GM06990 (cell line): ENCODE results near the gene SYMPK.
A peak's percentile ranks its signal among the peaks of the same experiment; 100 is the strongest.

ENCODE experiments used
- DNase-seq: peaks from one replicate; pipeline ENCODE4 v3.0.0-alpha.2; 2011; ENCODE audit not compliant: insufficient read length; ENCODE audit errors: extremely low read depth
- H3K27me3 ChIP-seq: replicated peaks from 2 replicates; pipeline ENCODE4 v1.6.0; 2011; ENCODE audit warnings: low read length; ENCODE audit not compliant: control insufficient read depth, insufficient read depth
- H3K36me3 ChIP-seq: 2 replicates; pipeline ENCODE4 v1.5.1; 2011; ENCODE audit warnings: low read length; ENCODE audit not compliant: control insufficient read depth, insufficient read depth
- H3K4me3 ChIP-seq: replicated peaks from 2 replicates; pipeline ENCODE4 v1.5.1; 2011; ENCODE audit warnings: low read depth, mild to moderate bottlenecking, control low read depth, low read length
- TF ChIP-seq, protein P1 (sequence below): IDR thresholded peaks from 2 replicates; pipeline ENCODE4 v1.5.1; 2011; ENCODE audit warnings: low read length, control low read depth, mild to moderate bottlenecking, inconsistent platforms; ENCODE audit not compliant: insufficient read depth, poor library complexity, severe bottlenecking

SYMPK gene

DNA sequence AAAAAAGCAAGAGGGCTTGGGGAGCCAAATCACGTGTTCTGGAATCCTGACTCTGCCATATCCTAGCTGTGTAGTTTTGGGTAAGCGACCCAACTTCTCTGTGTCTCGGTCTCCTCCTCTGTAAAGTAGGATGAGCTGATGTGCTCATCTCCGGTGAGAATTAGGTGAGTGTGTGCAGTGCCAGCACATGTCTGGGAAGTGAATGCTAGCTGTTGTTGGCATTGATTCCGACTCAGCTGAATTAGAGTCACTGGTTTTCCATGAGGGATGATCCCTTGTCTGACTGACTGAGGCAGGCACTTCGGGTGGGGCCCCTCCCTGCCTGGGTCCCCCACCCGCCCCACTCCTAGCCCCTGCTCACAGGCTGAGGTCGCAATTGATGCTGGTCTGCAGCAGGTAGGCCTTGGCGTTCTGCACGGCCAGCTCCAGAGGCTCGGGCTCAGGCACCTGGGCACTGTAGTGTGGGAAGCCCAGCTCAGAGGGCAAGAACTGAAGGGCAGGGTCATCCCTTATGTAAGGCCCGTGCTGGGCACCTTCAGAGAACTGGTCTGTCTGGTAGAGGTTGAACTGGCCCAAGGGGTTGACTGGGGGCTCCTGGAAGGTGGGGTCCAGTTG lies 48.7 kb downstream of the SYMPK start:
- Histone ChIP-seq H3K4me3 (no peak overlapping the region), H3K27me3 (no peaks in the 10 kb centered on the region), H3K36me3 (peaks cover 10% of the 10 kb centered on the region)
- no peak for DNase-seq
- TF ChIP-seq, protein P1, sequence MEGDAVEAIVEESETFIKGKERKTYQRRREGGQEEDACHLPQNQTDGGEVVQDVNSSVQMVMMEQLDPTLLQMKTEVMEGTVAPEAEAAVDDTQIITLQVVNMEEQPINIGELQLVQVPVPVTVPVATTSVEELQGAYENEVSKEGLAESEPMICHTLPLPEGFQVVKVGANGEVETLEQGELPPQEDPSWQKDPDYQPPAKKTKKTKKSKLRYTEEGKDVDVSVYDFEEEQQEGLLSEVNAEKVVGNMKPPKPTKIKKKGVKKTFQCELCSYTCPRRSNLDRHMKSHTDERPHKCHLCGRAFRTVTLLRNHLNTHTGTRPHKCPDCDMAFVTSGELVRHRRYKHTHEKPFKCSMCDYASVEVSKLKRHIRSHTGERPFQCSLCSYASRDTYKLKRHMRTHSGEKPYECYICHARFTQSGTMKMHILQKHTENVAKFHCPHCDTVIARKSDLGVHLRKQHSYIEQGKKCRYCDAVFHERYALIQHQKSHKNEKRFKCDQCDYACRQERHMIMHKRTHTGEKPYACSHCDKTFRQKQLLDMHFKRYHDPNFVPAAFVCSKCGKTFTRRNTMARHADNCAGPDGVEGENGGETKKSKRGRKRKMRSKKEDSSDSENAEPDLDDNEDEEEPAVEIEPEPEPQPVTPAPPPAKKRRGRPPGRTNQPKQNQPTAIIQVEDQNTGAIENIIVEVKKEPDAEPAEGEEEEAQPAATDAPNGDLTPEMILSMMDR: no peak

DNA sequence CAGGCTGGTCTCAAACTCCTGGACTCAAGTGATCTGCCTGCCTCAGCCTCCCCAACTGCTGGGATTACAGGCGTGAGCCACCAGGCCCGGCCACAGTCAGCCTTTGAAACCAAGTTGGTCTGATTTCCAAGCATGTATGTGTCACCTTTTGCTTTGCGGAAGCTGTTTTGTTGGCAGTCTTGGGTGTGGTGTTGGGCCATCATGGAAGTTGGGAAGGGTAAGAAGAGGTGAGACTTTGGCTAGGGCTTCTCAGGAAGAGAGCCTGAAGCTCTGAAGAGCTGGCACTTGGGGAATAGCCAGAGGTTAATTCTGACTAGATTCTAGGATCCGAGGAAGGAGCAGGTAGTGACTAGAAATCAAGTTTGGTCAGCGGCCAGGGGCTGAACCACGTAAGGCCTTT lies 50.6 kb downstream of the SYMPK start:
- H3K36me3 ChIP-seq: peaks cover 8% of the 10 kb centered on the region
- H3K4me3 ChIP-seq: no peak overlapping the region
- TF ChIP-seq, protein P1: no peak
- DNase-seq: no peak
- no peaks in the 10 kb centered on the region for H3K27me3 ChIP-seq

DNA sequence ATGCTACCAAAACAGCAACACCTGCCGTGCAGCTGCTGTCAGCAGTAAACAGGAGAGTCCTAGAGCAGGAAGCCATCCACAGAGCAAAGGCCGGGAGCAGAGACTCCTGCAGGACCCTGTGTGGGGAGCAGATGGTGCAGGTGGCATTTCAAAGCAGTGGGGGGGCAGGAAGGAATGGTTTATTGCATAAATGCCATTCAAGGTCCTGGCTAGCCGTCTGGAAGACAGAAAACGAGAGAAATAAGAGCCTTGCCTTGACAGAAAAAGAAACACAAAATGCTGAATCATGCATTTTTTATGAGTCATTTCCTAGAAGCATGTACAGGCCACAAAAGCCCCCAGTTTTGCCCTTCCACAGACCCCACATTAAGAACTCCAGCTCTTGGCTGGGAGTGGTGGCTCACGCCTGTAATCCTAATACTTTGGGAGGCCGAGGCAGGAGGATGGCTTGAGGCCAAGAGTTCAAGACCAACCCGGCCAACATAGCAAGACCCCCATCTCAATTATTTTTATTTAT lies 53.2 kb downstream of the SYMPK start:
- Histone ChIP-seq H3K36me3 (peaks cover 5% of the 10 kb centered on the region), H3K27me3 (no peaks in the 10 kb centered on the region), H3K4me3 (no peak overlapping the region)
- peak; percentile 67 for DNase-seq
- TF ChIP-seq, protein P1: no peak

GRCh38 chr19:45805719-45806118 lies 57.2 kb downstream of the SYMPK start:
- no peak overlapping the region for H3K4me3 ChIP-seq
- H3K27me3 ChIP-seq: no peaks in the 10 kb centered on the region
- TF ChIP-seq, protein P1: no peak
- H3K36me3 ChIP-seq: no peaks in the 10 kb centered on the region
- DNase-seq: no peak

DNA sequence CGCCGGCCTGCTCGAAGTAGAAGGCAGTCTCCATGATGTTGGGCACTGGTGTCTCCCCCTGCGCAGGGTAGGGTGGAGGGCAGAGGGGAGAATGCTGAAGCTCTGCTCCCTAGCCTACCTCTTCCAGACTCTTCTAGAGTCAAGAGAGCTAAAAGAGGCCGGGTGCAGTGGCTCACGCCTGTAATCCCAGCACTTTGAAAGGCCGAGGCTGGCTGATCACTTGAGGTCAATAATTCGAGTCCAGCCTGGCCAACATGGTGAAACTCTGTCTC lies 58.1 kb downstream of the SYMPK start:
- H3K36me3 ChIP-seq: no peaks in the 10 kb centered on the region
- H3K4me3 ChIP-seq: no peak overlapping the region
- TF ChIP-seq, protein P1: no peak
- no peak for DNase-seq
- no peaks in the 10 kb centered on the region for H3K27me3 ChIP-seq
